Tibial nerve (tissue), 4 donors: ENCODE data around the gene LTBP1.

Source experiments
- EP300 ChIP-seq, 2 donors: sonication (generic); formaldehyde crosslinking; IDR thresholded peaks; one replicate each; pipeline ENCODE4 v1.6.1; 2017; ENCODE audit warnings: antibody characterized with exemption in 2 of 2, mild to moderate bottlenecking in 1 of 2
- POLR2A ChIP-seq, 2 donors: fragments of 450-650 bp; IDR thresholded peaks; one replicate each; pipeline ENCODE4 v1.6.1; 2017; ENCODE audit warnings: antibody characterized with exemption in 2 of 2, mild to moderate bottlenecking in 2 of 2, moderate library complexity in 2 of 2
- TF ChIP-seq, protein P1 (sequence below), 5 experiments: fragments of 200-600 bp in 3 of 5; fragments of 450-650 bp in 2 of 5; sonication (generic) in 3 of 5; IDR thresholded peaks; one replicate each; pipeline ENCODE4 v1.5.1; 2016 to 2019; ENCODE audit warnings: antibody characterized with exemption in 5 of 5, mild to moderate bottlenecking in 3 of 5, moderate library complexity in 2 of 5

DNA sequence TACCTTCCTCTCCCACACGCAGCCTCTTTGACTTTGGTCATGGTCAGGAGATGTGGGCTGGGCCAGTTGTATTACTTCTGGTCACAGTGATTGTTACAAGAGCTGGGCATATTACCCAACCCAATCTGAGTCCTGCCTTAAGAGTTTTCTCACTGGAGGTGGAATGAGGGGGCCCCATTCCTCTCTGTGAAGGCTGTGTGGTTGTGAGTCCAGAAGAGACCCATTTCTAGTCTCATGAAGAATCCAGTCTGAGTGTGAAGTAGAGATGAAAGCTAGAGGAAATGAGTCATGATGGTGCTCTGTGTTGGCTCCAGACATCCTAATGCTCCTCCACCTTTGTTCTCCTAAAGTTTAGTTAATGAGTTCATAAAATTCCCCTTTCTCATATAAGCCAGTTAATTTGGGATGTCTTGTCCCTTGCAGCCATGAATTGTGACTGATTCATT, 478.9 kb downstream of the LTBP1 start:
- TF ChIP-seq, protein P1, sequence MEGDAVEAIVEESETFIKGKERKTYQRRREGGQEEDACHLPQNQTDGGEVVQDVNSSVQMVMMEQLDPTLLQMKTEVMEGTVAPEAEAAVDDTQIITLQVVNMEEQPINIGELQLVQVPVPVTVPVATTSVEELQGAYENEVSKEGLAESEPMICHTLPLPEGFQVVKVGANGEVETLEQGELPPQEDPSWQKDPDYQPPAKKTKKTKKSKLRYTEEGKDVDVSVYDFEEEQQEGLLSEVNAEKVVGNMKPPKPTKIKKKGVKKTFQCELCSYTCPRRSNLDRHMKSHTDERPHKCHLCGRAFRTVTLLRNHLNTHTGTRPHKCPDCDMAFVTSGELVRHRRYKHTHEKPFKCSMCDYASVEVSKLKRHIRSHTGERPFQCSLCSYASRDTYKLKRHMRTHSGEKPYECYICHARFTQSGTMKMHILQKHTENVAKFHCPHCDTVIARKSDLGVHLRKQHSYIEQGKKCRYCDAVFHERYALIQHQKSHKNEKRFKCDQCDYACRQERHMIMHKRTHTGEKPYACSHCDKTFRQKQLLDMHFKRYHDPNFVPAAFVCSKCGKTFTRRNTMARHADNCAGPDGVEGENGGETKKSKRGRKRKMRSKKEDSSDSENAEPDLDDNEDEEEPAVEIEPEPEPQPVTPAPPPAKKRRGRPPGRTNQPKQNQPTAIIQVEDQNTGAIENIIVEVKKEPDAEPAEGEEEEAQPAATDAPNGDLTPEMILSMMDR (IDR thresholded peaks at IDR 0.05), result no peak
- TF ChIP-seq EP300 (IDR thresholded peaks at IDR 0.05), result no peak
- TF ChIP-seq POLR2A (IDR thresholded peaks at IDR 0.05), result no peak
